ENCODE data around the gene DACT2.

The DACT2 gene

GRCh38 chr6:168263351-168263905, 56.1 kb downstream of the DACT2 start:
- DNase-seq, result no peak

GRCh38 chr6:168261234-168261633, 58.3 kb downstream of the DACT2 start:
- no peak for DNase-seq

GRCh38 chr6:168260420-168260987, 59.1 kb downstream of the DACT2 start:
- DNase-seq, result no peak

- no peak for DNase-seq
These were observed 60.8 kb downstream of the DACT2 start for GRCh38 chr6:168258795-168259194.

GRCh38 chr6:168256940-168257339, 62.6 kb downstream of the DACT2 start:
- DNase-seq, result no peak
